ENCODE results near the gene CCM2. TPM values are rescaled to one million over a fixed set of nuclear protein-coding genes. Genes with fewer than 3 reads are reported as not detected.

CCM2 gene
- polyA plus RNA-seq, 5 donors = 23.3 to 36.6 (median 28.0) TPM

GRCh38 chr7:45076946-45077345 is 76.9 kb downstream of the CCM2 start:
- DNase-seq = no peak

- DNase-seq = no peak
These were observed 77.6 kb downstream of the CCM2 start for GRCh38 chr7:45077579-45077978.

GRCh38 chr7:45078125-45078681 is 78.2 kb downstream of the CCM2 start:
- DNase-seq = no peak

GRCh38 chr7:45080265-45080957 is 80.4 kb downstream of the CCM2 start:
- no peak for DNase-seq

- no peak for DNase-seq
These were observed 81.1 kb downstream of the CCM2 start for GRCh38 chr7:45080958-45081669.

- no peak for DNase-seq
These were observed 81.6 kb downstream of the CCM2 start for GRCh38 chr7:45081670-45081974.

GRCh38 chr7:45082031-45082830 is 82.2 kb downstream of the CCM2 start:
- no peak for DNase-seq

GRCh38 chr7:45082831-45083331 is 82.9 kb downstream of the CCM2 start:
- no peak for DNase-seq

GRCh38 chr7:45084336-45084735 is 84.3 kb downstream of the CCM2 start:
- DNase-seq = no peak

- no peak for DNase-seq
These were observed 85.1 kb downstream of the CCM2 start for GRCh38 chr7:45084901-45085618.

- DNase-seq = no peak
These were observed 85.7 kb downstream of the CCM2 start for GRCh38 chr7:45085619-45086200.

GRCh38 chr7:45086331-45087065 is 86.5 kb downstream of the CCM2 start:
- no peak for DNase-seq

GRCh38 chr7:45087301-45088145 is 87.5 kb downstream of the CCM2 start:
- DNase-seq = no peak

GRCh38 chr7:45088146-45088701 is 88.2 kb downstream of the CCM2 start:
- DNase-seq = no peak

- DNase-seq = peak; percentile 49 to 52
These were observed 88.9 kb downstream of the CCM2 start, which contains the start of gene NACAD for GRCh38 chr7:45088821-45089340. NACAD (minus strand) TSS chr7:45088969; CDS start chr7:45088894, 75 bp downstream.

GRCh38 chr7:45089341-45089891 is 89.4 kb downstream of the CCM2 start:
- DNase-seq = peak in 1 of 2 donors; percentile 38

GRCh38 chr7:45092100-45092930 is 92.3 kb downstream of the CCM2 start:
- no peak for DNase-seq

GRCh38 chr7:45092931-45093235 is 92.9 kb downstream of the CCM2 start:
- no peak for DNase-seq

All from right lung (tissue), 5 donors.